ENCODE data around the gene FHOD3.

Gene FHOD3

DNA sequence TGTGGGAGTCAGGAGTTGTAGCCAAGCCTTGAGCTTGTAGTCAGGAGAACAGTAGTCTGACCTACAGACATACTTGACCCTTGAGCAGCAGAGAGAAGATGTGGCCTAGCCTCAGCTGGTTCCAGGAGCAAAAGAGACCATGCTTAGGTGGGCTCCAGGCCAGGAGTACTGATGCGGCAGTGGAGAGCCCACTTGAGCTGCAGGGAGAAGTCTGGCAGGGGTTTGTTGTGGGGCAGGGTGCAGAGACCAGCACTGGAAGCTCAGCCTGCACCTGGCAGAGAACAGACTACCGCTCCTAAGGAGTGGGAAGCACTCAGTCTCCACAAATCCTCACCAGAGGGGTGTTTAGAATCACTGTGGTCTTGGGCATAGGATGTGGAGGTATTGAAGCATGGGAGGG, 333.4 kb downstream of the FHOD3 start:
- TF ChIP-seq, protein P1, sequence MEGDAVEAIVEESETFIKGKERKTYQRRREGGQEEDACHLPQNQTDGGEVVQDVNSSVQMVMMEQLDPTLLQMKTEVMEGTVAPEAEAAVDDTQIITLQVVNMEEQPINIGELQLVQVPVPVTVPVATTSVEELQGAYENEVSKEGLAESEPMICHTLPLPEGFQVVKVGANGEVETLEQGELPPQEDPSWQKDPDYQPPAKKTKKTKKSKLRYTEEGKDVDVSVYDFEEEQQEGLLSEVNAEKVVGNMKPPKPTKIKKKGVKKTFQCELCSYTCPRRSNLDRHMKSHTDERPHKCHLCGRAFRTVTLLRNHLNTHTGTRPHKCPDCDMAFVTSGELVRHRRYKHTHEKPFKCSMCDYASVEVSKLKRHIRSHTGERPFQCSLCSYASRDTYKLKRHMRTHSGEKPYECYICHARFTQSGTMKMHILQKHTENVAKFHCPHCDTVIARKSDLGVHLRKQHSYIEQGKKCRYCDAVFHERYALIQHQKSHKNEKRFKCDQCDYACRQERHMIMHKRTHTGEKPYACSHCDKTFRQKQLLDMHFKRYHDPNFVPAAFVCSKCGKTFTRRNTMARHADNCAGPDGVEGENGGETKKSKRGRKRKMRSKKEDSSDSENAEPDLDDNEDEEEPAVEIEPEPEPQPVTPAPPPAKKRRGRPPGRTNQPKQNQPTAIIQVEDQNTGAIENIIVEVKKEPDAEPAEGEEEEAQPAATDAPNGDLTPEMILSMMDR (IDR thresholded peaks at IDR 0.05; ENCODE audit: borderline replicate concordance, insufficient read depth, low read depth, low read length): no peak
- no peak overlapping the region for H3K4me3 ChIP-seq (ENCODE audit: low read depth, low read length)

GRCh38 chr18:36633961-36634412, 336.5 kb downstream of the FHOD3 start:
- H3K4me3 ChIP-seq (ENCODE audit: low read depth, low read length): no peak overlapping the region
- TF ChIP-seq, protein P1 (IDR thresholded peaks at IDR 0.05; ENCODE audit: borderline replicate concordance, insufficient read depth, low read depth, low read length): no peak

DNA sequence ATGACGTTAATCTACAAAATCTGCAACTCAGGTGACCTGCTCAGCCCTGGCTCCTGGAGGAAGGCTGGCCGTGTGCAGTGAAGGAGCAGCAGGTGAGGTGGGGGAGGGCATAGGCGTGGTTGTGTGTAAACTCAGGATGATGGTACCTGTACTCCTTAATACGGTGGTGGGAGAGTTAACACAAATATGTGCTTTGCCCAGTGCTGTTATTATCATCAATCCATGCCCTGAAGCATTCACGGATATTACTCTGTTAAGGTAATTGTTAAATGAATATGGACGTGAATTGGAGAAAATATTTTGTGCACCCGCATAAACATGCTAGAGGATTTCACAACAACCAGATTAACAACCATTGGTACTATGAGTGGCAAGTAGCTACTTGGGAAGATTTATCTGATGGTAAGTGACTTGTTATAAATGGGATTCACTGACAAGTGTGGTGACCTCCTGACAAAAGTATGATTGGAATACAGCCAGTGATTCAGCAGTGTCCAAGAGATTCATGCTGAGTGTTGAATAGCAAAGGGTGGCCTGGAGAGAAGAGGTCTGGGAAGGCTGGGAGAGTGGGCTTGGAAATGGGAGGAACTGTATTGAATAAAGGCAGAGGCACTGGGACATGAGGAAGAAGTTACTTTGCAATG, 337.2 kb downstream of the FHOD3 start:
- TF ChIP-seq, protein P1 (IDR thresholded peaks at IDR 0.05; ENCODE audit: borderline replicate concordance, insufficient read depth, low read depth, low read length): no peak
- H3K4me3 ChIP-seq (ENCODE audit: low read depth, low read length): no peak overlapping the region

- H3K4me3 ChIP-seq (ENCODE audit: low read depth, low read length): no peak overlapping the region
- TF ChIP-seq, protein P1 (IDR thresholded peaks at IDR 0.05; ENCODE audit: borderline replicate concordance, insufficient read depth, low read depth, low read length): no peak
Observed at GRCh38 chr18:36635414-36636096, 338.0 kb downstream of the FHOD3 start.

DNA sequence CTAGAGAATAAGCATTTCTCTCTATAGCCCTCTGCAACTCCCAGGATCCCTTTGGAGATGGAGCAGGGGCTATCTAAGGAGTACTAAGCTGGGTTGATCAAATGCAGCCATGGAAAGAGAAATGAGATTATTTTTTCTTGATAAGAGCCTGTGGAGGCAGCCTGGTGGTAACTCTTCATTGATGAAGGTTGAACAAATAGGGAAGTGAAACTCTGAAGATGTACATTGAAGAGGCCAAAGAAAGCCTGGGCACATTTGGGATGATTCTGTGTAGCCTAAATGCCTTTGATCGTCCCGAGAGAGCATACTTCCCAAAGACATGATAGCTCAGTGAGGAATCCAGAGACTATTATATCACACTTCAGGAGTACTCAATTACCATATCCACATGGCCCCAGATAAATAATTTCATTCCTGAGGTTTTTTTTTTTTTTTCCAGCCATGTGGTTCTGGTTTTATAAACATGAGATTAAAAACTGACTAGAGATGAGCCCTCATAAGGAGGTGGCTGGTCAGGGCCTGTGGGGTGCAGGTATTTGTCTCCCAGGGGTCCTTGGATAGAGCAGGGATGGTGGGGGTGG, 338.8 kb downstream of the FHOD3 start:
- H3K4me3 ChIP-seq (ENCODE audit: low read depth, low read length): no peak overlapping the region
- TF ChIP-seq, protein P1 (IDR thresholded peaks at IDR 0.05; ENCODE audit: borderline replicate concordance, insufficient read depth, low read depth, low read length): no peak

- TF ChIP-seq, protein P1 (IDR thresholded peaks at IDR 0.05; ENCODE audit: borderline replicate concordance, insufficient read depth, low read depth, low read length): no peak
Observed at GRCh38 chr18:36638224-36638623, 340.7 kb downstream of the FHOD3 start.

More at GRCh38 chr18:36638224-36638623, 340.7 kb downstream of the FHOD3 start:
- H3K4me3 ChIP-seq (ENCODE audit: low read depth, low read length): no peak overlapping the region

Data from GM12875 (cell line).